ENCODE results near the gene CDC20. TPM values are rescaled to one million over a fixed set of nuclear protein-coding genes. Genes with fewer than 3 reads are reported as not detected.

Gene CDC20
- total and polyA plus RNA-seq, 2 of the 4 experiments (the other 2 are of a cell fraction) = 103 to 107 TPM

DNA sequence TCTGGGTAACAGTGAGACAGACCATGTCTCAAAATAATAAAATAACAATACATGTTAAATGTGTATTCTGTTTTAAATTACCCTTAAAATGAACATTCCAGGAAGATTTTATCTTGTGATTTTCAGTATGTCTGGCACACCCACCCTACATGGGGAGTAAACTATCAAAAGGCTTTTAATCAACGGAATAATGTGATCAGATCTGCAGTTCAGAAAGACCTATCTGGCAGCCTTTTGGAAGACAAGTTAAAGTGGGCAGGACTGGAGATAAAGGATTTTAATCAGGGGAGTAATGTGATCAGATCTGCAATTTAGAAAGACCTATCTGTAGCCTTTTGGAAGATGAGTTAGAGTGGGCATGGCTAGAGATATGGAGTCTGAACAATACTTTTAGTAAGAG is 20.7 kb downstream of the CDC20 start:
- TF ChIP-seq RFX5 (IDR thresholded peaks at IDR 0.05; ENCODE audit: low read depth, low read length) (no peak), MAFK (IDR thresholded peaks at IDR 0.05; ENCODE audit: low read depth, low read length) (no peak)
- ChIA-PET CTCF (no interaction called here), POLR2A (ENCODE audit: unreplicated experiment) (no interaction called here)
- peaks cover 6% of the 10 kb centered on the region for H3K9me1 ChIP-seq (ENCODE audit: insufficient read depth, low read length)
- no peak overlapping the region for H3K4ac ChIP-seq (ENCODE audit: low read depth, low read length)
- no peak overlapping the region for H3K18ac ChIP-seq (ENCODE audit: low read depth, low read length)
- in situ Hi-C loops (cut with MboI; ENCODE audit: low sequenced_read_pairs) (no loop called here), dilution Hi-C loops (cut with HindIII; ENCODE audit: low sequenced_read_pairs, unreplicated experiment) (no loop called here), intact Hi-C loops (cut with micrococcal nuclease) (no loop called here)
- WGBS, 2 experiments (ENCODE audit: extremely low coverage in 2 of 2, insufficient read length in 1 of 2) = no CpG with 5 or more reads among the region's 1 CpG
- no peak overlapping the region for H4K91ac ChIP-seq (ENCODE audit: insufficient read depth, low read depth, low read length)
- H2BK120ac ChIP-seq (ENCODE audit: low read depth, low read length) = no peak overlapping the region
- no peak overlapping the region for H3K14ac ChIP-seq (replicated peaks; ENCODE audit: low read depth, low read length)
- no peaks in the 10 kb centered on the region for H3K9me3 ChIP-seq (ENCODE audit: control insufficient read depth, insufficient read depth, low read length)
- H2AK5ac ChIP-seq (ENCODE audit: low read depth, low read length) = no peak overlapping the region
- H3K56ac ChIP-seq (ENCODE audit: extremely low read depth, insufficient read depth, low read length) = no peak overlapping the region
- H4K8ac ChIP-seq (ENCODE audit: low read depth in 2 of 2, low read length in 2 of 2) = no peak overlapping the region
- no peak overlapping the region for H3K4me2 ChIP-seq (ENCODE audit: low read depth, low read length)
- ATAC-seq (ENCODE audit: low read depth) = no peak
- H3K27me3 ChIP-seq (ENCODE audit: control insufficient read depth, insufficient read depth, low read length) = no peaks in the 10 kb centered on the region
- no peak overlapping the region for H2BK5ac ChIP-seq (ENCODE audit: low read depth, low read length, poor library complexity, severe bottlenecking)
- no peak overlapping the region for H4K5ac ChIP-seq (ENCODE audit: low read depth, low read length)
- BruUV-seq (replicated peaks) = no TSS peak
- no peak overlapping the region for H3K4me3 ChIP-seq (ENCODE audit: insufficient read depth, low read depth, low read length)
- peaks cover 4% of the 10 kb centered on the region; the same call in 1 of the 2 replicates for H4K20me1 ChIP-seq (ENCODE audit: insufficient read depth, low read length)
- H3K23ac ChIP-seq (ENCODE audit: low read depth, low read length) = no peak overlapping the region
- H3K9ac ChIP-seq (ENCODE audit: low read depth, low read length) = no peak overlapping the region
- H3K27ac ChIP-seq (ENCODE audit: insufficient read depth, low read length) = no peak overlapping the region
- no peak for DNase-seq
- no peak overlapping the region for H2BK20ac ChIP-seq (ENCODE audit: low read depth, low read length)
- no peak overlapping the region for H2AK9ac ChIP-seq (replicated peaks; ENCODE audit: low read depth, low read length, poor library complexity)
- H3K79me1 ChIP-seq (ENCODE audit: low read depth in 1 of 2, low read length in 2 of 2) = peaks cover 6 to 55% of the 10 kb centered on the region in 2 experiments; a peak in 3 of 4 replicates
- 0 out of 2 replicates have a peak, but pooled peaks cover 2% of the 10 kb centered on the region for H3K4me1 ChIP-seq (ENCODE audit: control insufficient read depth, insufficient read depth, low read length)
- H3K36me3 ChIP-seq (ENCODE audit: control insufficient read depth, insufficient read depth, low read length) = peaks cover 33% of the 10 kb centered on the region
- H2BK15ac ChIP-seq (ENCODE audit: low read depth, low read length) = no peak overlapping the region
- H2AFZ ChIP-seq (replicated peaks; ENCODE audit: low read length, poor library complexity) = no peak overlapping the region

Measured in IMR-90 (cell line).